Superior temporal gyrus (tissue), 1 donor: ENCODE results near the gene NECAB3.

Source experiments
- DNase-seq: peaks from one replicate; pipeline ENCODE4 v3.0.0-alpha.2; 2016; ENCODE audit errors: extremely low spot score

The NECAB3 gene

DNA sequence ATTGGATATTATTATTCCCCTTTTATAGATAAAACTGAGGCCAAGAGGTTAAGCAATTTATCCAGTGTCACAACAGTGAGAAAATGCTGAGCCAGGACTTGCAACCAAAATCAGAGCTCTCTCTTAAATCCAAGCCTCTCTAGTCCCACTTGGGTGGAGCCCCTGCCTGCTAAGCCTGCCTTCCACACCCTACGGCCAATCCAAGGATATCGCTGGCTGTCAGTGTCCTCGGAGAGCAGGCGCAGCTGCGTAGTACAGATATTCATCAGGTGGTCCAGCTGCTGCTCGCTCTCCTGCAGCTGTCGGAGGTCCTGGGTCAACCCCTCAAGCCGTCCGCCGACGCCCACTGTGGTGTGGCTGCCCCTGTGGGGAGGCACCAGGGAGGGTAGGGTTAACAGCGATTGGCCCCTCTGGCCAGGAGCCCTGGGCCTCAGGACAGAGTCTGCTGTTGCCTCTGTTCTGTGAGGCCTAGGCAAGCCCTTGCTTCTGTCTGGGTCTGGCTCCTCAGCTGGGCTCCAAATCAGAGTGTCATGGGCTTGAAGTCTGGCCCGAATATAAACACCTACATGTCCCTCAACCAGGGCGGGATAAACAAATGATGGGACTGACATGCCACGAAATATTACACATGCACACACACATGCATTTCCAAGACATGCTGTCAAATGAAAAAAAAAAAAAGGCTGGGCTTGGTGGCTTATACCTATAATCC is 3.9 kb upstream of the NECAB3 start:
- no peak for DNase-seq

- DNase-seq, result no peak
Measured at GRCh38 chr20:33676652-33677645, 2.7 kb upstream of the NECAB3 start.

DNA sequence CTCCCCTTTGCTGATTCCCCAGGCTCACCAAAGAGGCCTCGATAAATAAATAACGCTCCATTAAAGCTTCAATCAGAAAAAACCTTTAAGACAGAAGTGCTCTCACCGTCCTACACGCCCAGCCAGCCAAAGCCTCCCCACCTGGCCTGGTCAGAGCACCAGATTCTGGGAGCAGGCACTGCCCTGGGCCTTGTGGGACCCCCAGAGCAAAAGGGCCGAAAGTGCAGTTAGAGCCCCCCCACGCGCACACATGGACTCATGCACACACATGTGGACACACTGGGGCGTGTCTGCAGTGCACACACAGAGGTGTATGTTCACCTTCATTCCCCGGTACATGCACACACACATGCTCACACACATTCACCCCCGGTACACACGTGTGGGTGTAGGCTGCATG is 1.9 kb upstream of the NECAB3 start:
- no peak for DNase-seq

DNA sequence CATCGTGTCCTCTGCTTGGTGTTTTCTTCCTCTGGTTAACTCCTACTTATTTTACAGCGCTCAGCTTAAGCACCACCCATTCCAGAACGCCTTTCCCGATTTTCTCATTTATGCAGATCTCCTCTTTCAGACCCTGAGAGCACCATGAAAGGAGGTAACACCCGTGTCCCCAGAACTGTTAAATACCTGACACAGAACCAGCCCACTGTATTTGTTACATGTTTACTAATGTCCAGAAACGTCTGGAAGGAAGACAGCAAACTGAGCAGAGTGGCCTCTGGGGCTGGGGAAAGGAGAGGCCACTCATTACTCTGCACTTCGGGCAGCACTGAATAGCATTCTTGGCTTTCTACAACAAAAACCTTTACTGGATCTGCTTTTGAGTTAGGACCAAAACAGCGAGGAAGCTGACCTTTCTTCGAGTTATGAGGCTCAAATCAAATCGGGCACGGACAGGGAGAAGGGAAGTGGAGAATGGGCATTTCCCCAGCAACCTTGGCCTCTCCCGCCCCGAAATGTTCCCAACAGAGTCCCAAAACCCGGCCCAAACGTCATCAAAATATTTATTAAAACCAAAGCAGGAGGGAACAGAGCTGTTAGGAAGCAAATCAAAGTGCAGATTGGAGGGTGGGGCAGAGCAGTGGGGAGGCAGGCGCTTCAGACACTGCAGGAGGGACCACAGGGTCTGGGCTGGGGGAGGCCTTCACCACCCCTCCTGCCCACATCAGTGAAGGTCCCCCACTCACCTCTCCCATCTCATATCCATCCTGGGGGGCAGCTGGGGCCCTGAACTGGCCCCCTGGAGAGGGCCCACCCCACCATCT is 1.1 kb upstream of the NECAB3 start:
- DNase-seq, result peak; percentile 46

- DNase-seq, result peak; percentile 8
Measured at GRCh38 chr20:33673410-33674293, 576 bp downstream of the NECAB3 start.

DNA sequence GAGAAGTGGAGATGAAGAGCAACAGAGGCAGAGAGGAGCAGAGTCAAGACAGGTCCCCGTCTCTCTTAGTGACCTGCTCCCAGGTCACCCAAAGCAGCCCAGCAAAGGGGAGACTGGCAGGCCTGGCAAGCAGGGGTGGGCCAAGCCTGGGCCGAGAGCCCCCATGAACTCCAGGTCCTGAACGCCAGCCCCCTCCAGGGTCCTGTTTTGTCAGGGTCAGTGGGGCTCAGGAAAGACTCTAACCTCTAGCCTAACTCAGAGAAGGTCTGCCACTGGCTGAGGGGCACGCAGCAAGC is 1.2 kb downstream of the NECAB3 start:
- no peak for DNase-seq

DNA sequence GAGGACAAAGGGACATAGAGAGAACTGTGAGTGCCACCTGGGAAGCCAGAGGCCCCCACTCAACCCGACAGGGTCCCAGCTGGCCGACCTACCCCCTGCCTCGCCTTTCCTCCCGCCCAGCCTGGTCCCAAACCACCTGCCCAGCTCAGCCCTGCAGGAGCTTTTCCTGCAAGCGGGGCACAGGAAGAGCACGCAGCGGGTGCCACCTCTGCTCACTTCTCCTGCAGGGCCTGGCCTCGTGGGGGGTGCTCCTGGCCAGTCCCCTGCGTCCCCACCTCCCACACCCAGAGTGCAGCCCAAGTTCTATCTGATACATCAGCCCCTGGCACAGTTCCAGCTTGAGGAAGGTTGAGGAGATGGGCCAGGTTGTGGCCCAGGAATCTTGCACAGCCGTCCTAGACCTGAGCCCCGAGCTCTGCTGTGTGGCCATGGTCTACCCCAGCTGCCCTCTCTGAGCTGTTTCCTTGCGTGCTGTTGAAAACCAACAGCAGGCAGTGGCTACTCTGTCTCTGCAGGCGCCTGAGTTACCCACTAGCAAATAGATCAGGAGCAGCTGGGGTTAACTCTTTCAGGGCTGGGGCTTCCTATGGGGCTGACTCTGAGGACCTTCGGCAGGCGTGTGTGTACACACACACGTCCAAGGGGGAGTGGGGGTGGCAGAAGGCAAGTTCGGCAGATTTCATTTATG is 1.7 kb downstream of the NECAB3 start:
- DNase-seq, result peak; percentile 12

- DNase-seq, result no peak
Measured at GRCh38 chr20:33671573-33672288, 2.5 kb downstream of the NECAB3 start.

GRCh38 chr20:33670715-33671499 is 3.3 kb downstream of the NECAB3 start:
- DNase-seq, result peak; percentile 11

DNA sequence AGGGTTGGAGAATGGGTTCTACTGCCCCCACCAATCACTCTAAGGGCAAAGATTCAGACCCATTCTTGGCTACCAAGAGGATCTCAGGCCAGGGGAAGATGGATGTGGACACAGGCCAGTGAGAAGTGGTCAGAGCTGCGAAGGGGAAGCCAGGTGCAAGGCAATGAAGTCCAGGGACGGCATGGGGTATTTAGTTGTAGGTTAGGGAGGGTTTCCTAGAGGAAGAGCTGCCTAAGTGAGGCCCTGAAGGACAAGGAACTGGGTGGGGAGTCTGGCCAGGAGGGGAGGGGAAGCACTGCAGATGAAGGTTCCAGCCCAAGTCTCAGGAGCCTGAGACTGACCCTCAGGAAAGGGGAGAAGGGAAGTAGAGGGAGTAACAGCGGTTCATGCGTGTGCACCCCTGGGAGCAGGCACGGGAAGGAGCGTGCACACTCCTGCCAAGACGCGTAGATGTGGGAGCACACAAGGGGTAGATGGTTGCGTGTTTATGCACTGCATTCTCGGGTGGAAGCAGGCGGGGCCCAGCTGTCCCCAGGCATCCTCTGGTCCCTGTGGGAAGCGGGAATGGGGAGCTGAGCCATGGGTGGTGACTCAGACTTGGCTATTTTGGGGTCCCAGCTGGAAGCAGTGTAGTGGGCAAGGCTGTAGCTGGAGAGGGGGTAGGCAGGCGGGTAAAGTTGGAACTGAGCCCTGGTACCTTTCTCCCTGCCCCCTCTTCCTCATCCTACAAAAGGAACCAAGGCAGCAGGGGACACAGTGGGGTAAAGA is 4.2 kb downstream of the NECAB3 start:
- DNase-seq, result peak; percentile 65

DNA sequence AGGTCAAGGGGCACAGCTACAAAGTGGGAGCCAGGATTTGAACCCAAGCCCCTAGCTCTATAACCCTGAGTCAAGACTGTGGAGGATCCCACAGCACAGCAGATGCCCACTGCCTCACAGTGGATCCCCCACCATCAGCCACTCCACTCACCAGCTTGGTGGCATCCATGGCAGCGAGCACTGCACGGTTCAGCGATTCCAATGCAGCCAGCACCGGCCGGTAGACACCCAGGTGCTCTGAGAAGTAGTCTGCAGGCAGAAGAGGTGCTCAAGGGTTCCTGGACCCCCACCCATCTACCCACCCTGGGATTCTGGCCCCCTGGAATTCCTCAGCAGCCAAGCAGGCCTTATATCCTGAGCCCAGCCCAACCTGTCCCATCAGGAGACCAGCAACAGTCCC is 5.0 kb downstream of the NECAB3 start:
- no peak for DNase-seq

DNA sequence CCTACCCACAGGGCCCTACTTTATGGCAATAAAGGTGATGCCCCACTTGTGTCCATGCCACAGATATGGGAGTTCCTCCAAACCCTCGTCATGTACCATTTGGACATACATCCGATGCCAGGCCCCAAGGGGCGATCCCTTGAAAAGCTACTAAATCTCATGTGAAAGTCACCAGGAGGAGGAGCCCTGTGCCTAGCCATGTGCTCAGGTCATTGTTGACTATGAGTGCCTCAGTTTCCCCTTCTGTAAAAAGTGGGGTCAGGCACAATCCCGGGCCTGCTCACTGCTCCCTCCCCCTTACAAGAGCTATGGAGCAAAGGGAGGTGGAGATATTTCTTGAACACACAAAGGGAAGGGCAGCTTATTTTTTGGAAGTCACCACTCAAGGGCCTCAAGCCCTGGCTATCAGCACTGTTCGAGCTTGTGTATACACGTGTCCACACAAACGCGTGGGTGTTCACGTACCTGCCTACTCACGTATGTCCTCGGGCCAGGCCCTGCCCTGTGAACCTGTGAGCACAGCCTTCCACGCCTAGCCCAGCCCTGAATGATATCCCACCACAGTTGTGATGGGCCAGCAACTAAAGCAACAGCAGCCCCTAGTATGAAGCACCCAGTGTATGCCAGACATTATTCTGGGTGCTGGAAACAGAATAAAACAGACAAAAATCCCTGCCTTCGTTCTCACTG is 5.6 kb downstream of the NECAB3 start:
- DNase-seq, result peak; percentile 8

GRCh38 chr20:33667676-33668465 is 6.4 kb downstream of the NECAB3 start:
- DNase-seq, result peak; percentile 80

DNA sequence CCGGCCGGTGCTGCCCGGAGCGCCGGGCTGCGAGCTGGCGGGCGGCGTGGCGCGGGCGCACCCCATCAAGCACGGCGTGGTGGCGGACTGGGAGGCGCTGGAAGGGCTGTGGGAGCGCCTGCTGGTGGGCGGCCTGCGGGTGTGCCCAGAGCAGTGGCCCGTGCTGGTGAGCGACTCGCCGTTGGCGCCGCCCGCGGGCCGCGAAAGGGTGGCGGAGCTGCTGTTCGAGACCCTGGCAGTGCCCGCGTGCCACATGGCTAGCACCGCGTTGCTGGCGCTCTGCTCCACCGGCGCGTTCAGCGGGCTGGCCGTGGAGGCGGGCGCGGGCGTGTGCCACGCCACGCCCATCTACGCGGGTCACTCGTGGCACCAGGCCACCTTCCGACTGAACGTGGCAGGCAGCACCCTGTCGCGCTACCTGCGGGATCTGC is 7.0 kb downstream of the NECAB3 start:
- peak; percentile 16 for DNase-seq

DNA sequence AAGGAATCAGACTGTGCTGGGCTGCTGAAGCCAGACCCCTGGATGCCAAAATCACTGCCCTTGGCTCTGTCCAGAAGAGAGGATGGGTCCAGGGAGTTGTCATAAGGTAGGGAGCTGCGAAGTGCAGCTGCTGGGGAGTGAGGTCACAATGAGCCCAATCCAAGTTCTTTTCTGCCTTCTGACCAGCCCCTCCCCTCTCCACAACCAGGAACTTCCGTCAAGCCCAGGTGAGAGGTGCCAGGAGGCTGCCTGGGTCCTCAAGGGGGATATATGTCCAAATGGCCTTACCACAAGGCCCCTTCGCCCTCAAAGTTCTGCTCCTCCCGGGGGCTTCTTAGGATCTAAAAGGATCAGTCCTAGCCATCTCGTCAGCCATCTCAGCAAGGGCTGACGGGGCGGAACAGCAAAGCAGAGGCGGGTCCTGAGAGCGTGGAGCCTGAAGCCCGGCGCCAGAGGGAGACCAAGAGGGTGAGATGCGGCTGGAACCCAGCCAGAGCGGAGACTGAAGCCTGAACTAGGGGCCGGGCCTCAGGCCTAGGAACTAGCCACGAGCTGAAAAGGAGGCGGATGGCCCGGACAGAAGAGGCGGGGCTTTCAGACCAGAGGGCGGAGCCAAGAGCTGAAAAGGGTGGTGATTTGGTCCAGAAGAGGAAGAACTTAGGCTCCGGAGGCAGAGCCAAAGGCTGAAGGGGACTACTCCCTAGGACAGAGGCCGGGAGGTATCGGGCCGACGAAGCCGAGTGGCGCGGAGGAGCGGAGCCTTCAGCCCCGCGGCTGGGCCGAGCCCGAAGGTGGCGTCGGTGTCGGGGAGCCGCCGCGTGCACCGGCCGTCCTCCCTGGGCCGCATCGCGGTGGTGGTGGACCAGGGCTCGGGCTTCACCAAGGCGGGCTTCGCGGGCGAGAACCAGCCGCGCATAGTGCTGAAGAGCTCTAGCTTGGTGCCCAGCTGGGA is 7.7 kb downstream of the NECAB3 start, which contains the start of gene ACTL10:
Gene ACTL10 (plus strand): TSS at position 651 of the 952 bp plus-strand sequence. CDS start 555 bp downstream, outside the sequence.
- DNase-seq, result peak; percentile 96

DNA sequence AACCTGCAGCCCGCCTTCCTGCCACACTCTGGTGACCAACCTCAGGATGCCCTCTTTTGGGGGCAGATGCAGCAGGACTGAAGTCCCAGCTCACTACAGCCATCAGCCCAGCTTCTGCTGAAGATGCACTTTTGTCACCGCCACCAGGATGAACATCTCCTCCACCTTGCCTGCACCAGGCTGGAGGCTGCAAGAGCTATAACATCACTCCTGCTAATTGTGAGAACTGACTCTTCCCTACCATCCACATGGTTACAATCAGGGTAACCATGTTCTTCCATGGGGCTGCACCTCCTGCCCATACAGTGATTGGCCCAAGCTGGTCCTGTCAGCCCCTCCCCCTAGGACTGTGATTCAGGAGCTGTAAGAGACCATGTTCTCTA is 9.5 kb downstream of the NECAB3 start:
- DNase-seq, result peak; percentile 12
